GM21360 (cell line): ENCODE data around the gene ABLIM2.

Experiments used
- ATAC-seq: cut with Tn5 transposase; IDR thresholded peaks from one replicate; pipeline ENCODE4 v1.9.1; 2021; ENCODE audit warnings: mild to moderate bottlenecking, moderate library complexity; ENCODE audit not compliant: unreplicated experiment

The ABLIM2 gene

DNA sequence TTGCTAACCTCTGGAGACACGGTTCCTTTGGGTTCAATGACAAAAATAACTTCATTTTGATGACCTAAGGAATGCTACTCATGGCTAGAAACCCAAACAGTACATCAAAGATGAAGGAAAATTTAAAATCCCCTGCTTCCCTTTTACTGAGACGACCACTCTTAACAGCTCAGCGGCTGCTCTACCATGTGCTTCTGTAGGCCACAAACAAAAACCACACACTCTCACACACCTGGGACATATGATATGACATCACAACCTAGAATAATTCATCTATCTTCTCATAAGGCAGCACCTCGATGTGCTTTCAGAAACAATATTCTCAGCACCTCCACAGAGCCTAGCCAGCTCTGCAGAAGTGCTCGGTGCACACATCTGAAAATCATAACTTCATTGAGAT lies 34.7 kb downstream of the ABLIM2 start:
- ATAC-seq = no peak

DNA sequence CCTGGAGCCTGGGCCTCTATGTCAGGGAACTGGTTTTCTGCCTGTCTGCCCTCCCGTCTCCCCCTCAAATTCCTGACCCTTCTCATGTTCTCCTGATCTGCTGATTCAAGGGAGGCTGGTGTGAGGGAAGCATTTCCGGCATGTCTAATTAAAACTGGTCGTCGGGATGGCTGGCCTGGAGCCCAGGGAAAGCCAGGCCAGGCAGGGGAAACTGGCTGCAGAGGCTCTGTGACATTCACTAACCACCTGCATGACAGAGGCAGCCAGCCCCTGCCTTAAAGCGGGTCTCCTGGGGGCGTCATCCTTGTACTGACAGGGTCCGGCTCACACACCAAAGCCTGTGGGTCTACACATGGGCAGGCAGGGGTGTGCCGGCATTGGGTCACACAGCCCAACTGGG lies 35.2 kb downstream of the ABLIM2 start:
- no peak for ATAC-seq

DNA sequence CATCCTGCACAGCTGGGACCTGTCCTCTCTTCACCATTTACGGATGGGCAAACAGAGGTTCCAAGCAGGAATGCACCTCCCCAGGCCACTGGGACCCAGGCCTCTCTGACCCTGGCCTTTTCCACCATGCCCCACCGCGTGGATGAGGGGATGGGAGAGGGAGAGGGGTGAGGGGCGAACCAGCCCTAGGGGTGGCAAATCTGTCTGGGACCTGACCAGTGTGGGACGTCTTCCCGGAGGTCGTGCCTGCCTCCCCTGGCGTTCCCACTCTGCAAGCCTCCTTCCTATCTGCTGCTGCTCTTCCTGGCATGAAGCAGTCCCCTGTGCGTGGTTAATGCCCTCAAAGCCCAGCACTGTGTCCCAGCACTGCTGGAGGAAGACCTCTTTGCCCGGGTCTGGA lies 35.9 kb downstream of the ABLIM2 start:
- ATAC-seq = no peak

GRCh38 chr4:8121292-8122015 lies 37.2 kb downstream of the ABLIM2 start:
- ATAC-seq = no peak

GRCh38 chr4:8120501-8120900 lies 38.1 kb downstream of the ABLIM2 start:
- ATAC-seq = no peak

- no peak for ATAC-seq
Observed at GRCh38 chr4:8119877-8120276, 38.7 kb downstream of the ABLIM2 start.

GRCh38 chr4:8118531-8118930 lies 40.1 kb downstream of the ABLIM2 start:
- ATAC-seq = no peak

GRCh38 chr4:8118035-8118434 lies 40.6 kb downstream of the ABLIM2 start:
- ATAC-seq = no peak

DNA sequence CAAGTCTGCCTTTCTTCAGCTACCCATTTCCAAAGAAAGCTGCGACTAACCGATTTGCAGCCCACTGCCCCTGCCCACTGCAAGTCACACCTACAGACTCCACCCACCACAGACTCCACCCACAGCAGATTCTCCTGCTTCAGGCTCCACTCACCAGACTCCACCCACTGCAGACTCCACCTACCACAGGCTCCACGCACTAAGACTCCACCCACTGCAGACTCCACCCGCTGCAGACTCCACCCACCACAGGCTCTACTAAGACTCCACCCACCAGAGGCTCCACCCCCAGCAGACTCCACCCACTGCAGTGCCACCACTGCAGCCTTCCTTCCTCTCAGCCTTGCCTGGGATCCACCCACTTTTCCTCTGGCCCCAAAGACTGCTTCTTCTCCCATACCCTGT lies 41.3 kb downstream of the ABLIM2 start:
- peak; percentile 67 for ATAC-seq

- ATAC-seq = no peak
Observed at GRCh38 chr4:8115916-8116315, 42.7 kb downstream of the ABLIM2 start.

- ATAC-seq = no peak
Observed at GRCh38 chr4:8115203-8115520, 43.5 kb downstream of the ABLIM2 start.

GRCh38 chr4:8114456-8115202 lies 44.0 kb downstream of the ABLIM2 start:
- ATAC-seq = no peak

DNA sequence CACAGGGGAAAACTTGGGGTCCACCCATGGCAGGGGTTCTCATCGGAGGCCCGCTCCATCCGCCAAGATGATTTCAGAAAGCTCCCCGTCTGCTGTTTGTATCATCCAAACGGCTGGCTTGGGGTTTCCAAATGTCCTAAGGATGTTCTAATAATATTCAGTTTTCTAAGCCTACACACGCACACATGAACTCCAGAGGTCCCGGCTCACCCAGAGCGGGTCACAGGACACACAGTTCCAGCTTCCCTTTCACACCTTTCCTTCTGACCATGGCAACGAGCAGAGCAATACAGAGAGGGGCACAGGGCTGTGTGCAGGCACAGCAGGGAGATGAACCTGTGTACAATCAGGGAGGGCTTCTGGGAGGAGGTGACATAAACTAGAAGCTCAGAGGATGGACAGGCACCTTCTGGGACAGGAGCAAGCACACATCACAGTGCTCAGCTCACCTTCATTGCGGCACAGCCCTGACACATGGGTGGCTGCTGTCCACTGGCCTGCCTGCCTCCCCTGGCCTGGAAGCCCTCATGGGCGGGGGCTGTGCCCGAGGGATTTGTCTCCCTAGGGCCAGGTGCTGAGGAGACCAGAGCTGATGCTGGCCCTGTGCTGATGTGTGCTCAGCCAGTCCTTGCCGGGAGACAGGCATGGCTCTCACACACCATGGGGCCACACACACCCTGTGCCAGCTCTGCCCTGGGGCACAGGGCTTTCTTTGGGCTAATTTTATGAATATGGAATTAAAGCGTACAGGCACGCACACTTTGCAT lies 44.8 kb downstream of the ABLIM2 start:
- ATAC-seq = no peak

- ATAC-seq = no peak
Observed at GRCh38 chr4:8112672-8113071, 45.9 kb downstream of the ABLIM2 start.

GRCh38 chr4:8112036-8112576 lies 46.5 kb downstream of the ABLIM2 start:
- ATAC-seq = no peak

DNA sequence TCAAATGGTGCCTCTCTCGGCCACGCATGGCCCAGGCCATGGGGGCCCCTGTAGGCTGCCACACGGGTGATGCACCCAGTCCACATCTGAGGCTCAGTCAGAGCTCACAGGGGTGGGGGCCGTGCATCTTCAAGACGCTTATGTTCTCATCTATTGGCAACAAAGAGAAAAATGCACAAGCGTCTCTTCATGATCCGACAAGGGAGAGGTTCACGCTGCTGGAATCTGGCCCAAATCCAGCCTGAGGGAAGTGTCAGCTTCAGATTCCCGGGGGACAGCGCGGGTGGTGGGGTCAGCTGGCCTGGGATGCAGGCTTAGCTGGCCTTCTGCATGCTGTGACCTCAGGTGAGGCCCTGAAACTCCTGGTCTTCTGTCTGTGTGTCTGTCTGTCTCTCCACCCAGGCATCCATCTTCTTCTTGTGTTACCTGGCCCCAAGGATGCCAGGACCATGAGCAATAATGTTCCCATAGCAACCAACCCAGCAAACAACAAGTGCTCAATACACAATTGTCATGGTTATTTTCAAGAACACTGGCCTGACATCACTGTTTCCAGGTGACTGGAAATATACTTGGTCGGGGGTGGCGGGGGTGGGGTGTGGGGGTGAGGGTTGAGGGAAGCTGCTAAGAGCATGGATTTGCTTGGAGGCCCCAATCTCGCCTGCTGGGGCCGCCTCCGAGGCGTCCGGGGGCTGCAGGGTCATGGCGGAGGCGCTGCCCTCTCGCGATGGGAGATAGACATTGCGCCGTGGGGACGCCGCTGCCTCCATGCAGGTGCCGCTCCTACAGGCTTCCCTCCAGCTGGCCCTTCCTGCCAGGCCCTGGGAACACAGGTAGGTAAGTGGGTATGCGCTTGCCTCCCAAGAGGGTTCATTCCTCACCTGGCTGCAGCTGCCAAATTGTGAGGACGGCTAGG lies 48.3 kb downstream of the ABLIM2 start:
- ATAC-seq = no peak

DNA sequence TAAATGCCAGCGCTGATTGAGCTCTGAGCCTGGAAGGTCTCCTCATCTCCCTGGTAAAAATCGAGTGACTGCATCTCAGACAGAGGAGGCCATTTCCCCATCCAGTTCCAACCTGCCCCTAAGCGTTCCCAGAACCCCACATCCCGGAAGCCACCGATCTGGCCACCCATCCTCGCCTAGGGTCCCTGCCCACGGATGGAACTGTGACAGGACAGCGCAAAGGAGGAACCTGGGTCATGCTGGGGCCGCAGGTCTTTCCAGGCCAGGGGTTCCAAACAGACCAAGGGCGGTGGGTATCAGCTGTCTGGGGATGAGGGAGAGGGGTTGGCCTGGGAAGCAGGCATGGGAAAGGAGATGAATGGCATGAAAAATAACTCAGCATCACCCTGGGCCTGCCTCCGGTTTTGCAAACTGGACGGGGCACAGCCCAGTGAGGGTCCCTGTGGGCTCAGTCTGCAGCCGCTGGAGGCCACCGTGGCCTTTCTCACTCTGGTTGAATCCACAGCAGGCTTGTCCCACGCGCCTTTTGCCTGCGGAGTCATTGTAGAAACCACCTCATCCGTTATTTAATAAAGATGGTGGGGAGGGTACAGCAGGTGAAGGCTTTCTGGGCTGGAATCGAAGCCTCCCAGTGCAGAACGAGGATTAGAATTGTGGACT lies 49.1 kb downstream of the ABLIM2 start:
- no peak for ATAC-seq

- no peak for ATAC-seq
Observed at GRCh38 chr4:8108991-8109390, 49.6 kb downstream of the ABLIM2 start.

DNA sequence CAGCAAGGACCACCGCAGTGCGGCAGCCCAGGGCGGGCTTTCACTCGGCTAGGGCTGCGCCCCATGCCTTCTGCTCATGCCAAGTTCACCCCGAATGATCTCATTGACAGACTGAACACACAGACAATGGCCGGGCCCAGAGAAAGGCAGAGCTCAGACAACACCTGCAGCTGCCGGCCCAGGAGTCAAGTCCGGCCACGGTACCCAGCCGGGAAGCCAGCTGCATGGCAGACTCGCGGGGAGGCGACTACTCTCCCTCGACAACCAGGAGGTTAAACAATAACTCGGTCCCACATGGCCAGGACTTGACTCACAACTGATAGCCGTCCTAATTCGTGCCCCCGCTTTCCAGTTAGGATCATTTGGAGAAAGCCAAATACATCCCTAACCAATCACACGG lies 50.4 kb downstream of the ABLIM2 start:
- no peak for ATAC-seq

DNA sequence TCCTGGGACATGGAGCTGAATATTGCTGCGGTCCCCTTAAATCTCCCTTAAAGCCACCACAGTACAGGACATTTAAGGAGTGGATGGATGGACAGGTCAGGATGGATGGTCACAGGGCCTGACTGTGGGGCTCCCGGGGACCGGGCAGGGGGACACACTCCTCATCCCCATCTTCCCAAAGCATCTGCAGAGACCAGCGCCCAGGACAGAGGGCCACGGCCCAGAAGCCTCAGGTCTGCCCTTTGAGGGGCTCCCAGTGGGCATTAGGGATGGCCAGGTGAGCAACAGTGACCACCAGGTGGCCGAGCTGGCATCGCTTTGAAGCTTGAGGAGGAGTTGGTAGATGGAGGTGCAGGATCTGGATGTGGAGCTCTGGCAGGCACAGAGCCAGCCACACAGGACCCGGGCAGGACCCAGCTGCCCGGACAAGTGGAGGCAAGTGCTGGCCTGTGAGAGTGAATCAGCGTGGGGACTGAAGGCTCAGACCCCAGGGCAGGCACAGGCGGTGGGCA lies 51.4 kb downstream of the ABLIM2 start:
- no peak for ATAC-seq
